GM06990 (cell line): ENCODE results near the gene ZNF467.

Experiments used
- DNase-seq: peaks from one replicate; pipeline ENCODE4 v3.0.0-alpha.2; 2011; ENCODE audit not compliant: insufficient read length; ENCODE audit errors: extremely low read depth
- H3K27me3 ChIP-seq: replicated peaks from 2 replicates; pipeline ENCODE4 v1.6.0; 2011; ENCODE audit warnings: low read length; ENCODE audit not compliant: control insufficient read depth, insufficient read depth
- H3K36me3 ChIP-seq: 2 replicates; pipeline ENCODE4 v1.5.1; 2011; ENCODE audit warnings: low read length; ENCODE audit not compliant: control insufficient read depth, insufficient read depth
- H3K4me3 ChIP-seq: replicated peaks from 2 replicates; pipeline ENCODE4 v1.5.1; 2011; ENCODE audit warnings: low read depth, mild to moderate bottlenecking, control low read depth, low read length
- CTCF ChIP-seq: IDR thresholded peaks from 2 replicates; pipeline ENCODE4 v1.5.1; 2011; ENCODE audit warnings: low read length, control low read depth, mild to moderate bottlenecking, inconsistent platforms; ENCODE audit not compliant: insufficient read depth, poor library complexity, severe bottlenecking

ZNF467 gene

GRCh38 chr7:149813254-149814035, 40.1 kb upstream of the ZNF467 start:
- H3K4me3 ChIP-seq: no peak overlapping the region
- TF ChIP-seq CTCF: no peak
- no peaks in the 10 kb centered on the region; the same call in 1 of the 2 replicates for H3K27me3 ChIP-seq
- no peak for DNase-seq
- no peaks in the 10 kb centered on the region for H3K36me3 ChIP-seq

- no peak for TF ChIP-seq CTCF
- Histone ChIP-seq H3K27me3 (no peaks in the 10 kb centered on the region; the same call in 1 of the 2 replicates), H3K36me3 (no peaks in the 10 kb centered on the region), H3K4me3 (no peak overlapping the region)
- no peak for DNase-seq
Measured at GRCh38 chr7:149811831-149812490, 38.6 kb upstream of the ZNF467 start.

- peak; percentile 21 for TF ChIP-seq CTCF
- no peaks in the 10 kb centered on the region for H3K36me3 ChIP-seq
- no peak for DNase-seq
- no peaks in the 10 kb centered on the region; the same call in 1 of the 2 replicates for H3K27me3 ChIP-seq
- H3K4me3 ChIP-seq: no peak overlapping the region
Measured at GRCh38 chr7:149811221-149811620, 37.8 kb upstream of the ZNF467 start.

GRCh38 chr7:149809215-149809614, 35.8 kb upstream of the ZNF467 start:
- no peaks in the 10 kb centered on the region for H3K36me3 ChIP-seq
- no peaks in the 10 kb centered on the region; the same call in 1 of the 2 replicates for H3K27me3 ChIP-seq
- no peak for TF ChIP-seq CTCF
- DNase-seq: no peak
- no peak overlapping the region for H3K4me3 ChIP-seq

GRCh38 chr7:149808311-149808710, 34.9 kb upstream of the ZNF467 start:
- H3K27me3 ChIP-seq: no peaks in the 10 kb centered on the region; the same call in 1 of the 2 replicates
- no peak for DNase-seq
- no peaks in the 10 kb centered on the region for H3K36me3 ChIP-seq
- no peak for TF ChIP-seq CTCF
- no peak overlapping the region for H3K4me3 ChIP-seq
